Fibroblast of lung (primary cell): Measurements from ENCODE around the gene HAAO. TPM values are rescaled to one million over a fixed set of nuclear protein-coding genes. Genes with fewer than 3 reads are reported as not detected.

Experiments
- DNase-seq, 2 donors: peaks; one replicate each; pipeline versions ENCODE4 v3.0.0 to v3.0.0-alpha.2; 2010; ENCODE audit warnings: low read depth in 2 of 2
- H2AFZ ChIP-seq: 2 replicates; pipeline ENCODE4 v1.5.1; 2012; ENCODE audit warnings: low read length, control low read depth, inconsistent platforms
- H3K27ac ChIP-seq: 2 replicates; pipeline ENCODE4 v1.5.1; 2011; ENCODE audit warnings: low read length, control low read depth; ENCODE audit not compliant: insufficient read depth
- H3K27me3 ChIP-seq: 2 replicates; pipeline ENCODE4 v1.5.1; 2011; ENCODE audit warnings: mild to moderate bottlenecking, low read length; ENCODE audit not compliant: control insufficient read depth, insufficient read depth
- H3K36me3 ChIP-seq: 2 replicates; pipeline ENCODE4 v1.5.1; 2011; ENCODE audit warnings: low read length; ENCODE audit not compliant: control insufficient read depth, insufficient read depth
- H3K4me1 ChIP-seq: 2 replicates; pipeline ENCODE4 v1.5.1; 2011; ENCODE audit warnings: low read length; ENCODE audit not compliant: control insufficient read depth, insufficient read depth; ENCODE audit errors: extremely low read depth
- H3K4me2 ChIP-seq: 2 replicates; pipeline ENCODE4 v1.5.1; 2011; ENCODE audit warnings: low read length, control low read depth; ENCODE audit not compliant: insufficient read depth; ENCODE audit errors: extremely low read depth
- H3K4me3 ChIP-seq, 4 experiments: fragments of 200-600 bp in 1 of 4; sonication (generic) in 1 of 4; replicated peaks in 1 of 4; 2 replicates each; pipeline ENCODE4 v1.5.1; 2011 to 2016; ENCODE audit warnings: low read length in 4 of 4, low read depth in 3 of 4, mild to moderate bottlenecking in 3 of 4, control low read depth in 2 of 4, inconsistent platforms in 1 of 4, mixed read lengths in 1 of 4; ENCODE audit not compliant: insufficient read depth in 1 of 4; ENCODE audit errors: control extremely low read depth in 1 of 4
- H3K79me2 ChIP-seq: 2 replicates; pipeline ENCODE4 v1.5.1; 2012; ENCODE audit warnings: mild to moderate bottlenecking, low read length, inconsistent platforms; ENCODE audit not compliant: control insufficient read depth, insufficient read depth
- H3K9ac ChIP-seq: 2 replicates; pipeline ENCODE4 v1.5.1; 2011; ENCODE audit warnings: mild to moderate bottlenecking, low read length, control low read depth; ENCODE audit not compliant: insufficient read depth
- H3K9me3 ChIP-seq: 2 replicates; pipeline ENCODE4 v1.5.1; 2012; ENCODE audit warnings: low read depth, low read length; ENCODE audit not compliant: control insufficient read depth, insufficient read depth
- H4K20me1 ChIP-seq: 2 replicates; pipeline ENCODE4 v1.5.1; 2011; ENCODE audit warnings: low read length; ENCODE audit not compliant: control insufficient read depth, insufficient read depth; ENCODE audit errors: extremely low read depth
- EZH2 ChIP-seq: IDR thresholded peaks from 2 replicates; pipeline ENCODE4 v1.5.1; 2012; ENCODE audit warnings: low read length, control low read depth, mild to moderate bottlenecking; ENCODE audit errors: missing control alignments
- polyA plus RNA-seq, 2 donors: library from polyadenylated mRNA; depleted of rRNA in 1 of 2; stranded (reverse) in 1 of 2; unstranded in 1 of 2; fragments of >200 nt; gene quantifications; 2 replicates each; pipeline ENCODE4 v1.2.1, GENCODE V29; 2011 to 2012; ENCODE audit warnings: missing spikeins in 1 of 2
- total RNA-seq: library from RNA; depleted of rRNA; stranded (reverse); fragments of >200 nt; gene quantifications from 2 replicates; pipeline ENCODE4 v1.2.1, GENCODE V29; 2014
- TF ChIP-seq, protein P1 (sequence below), 2 donors: IDR thresholded peaks in 1 of 2; conservative IDR thresholded peaks in 1 of 2; 1 replicate in 1 of 2; 2 replicates in 1 of 2; pipeline ENCODE4 v1.5.1; 2011 to 2012; ENCODE audit warnings: low read length in 2 of 2, control low read depth in 1 of 2, inconsistent platforms in 1 of 2, low read depth in 1 of 2, mild to moderate bottlenecking in 1 of 2

The HAAO gene
- total and polyA plus RNA-seq, 2 donors (not counting 1 experiment from before 2014, with no cell fraction given): 0.58 to 4.1 TPM

DNA sequence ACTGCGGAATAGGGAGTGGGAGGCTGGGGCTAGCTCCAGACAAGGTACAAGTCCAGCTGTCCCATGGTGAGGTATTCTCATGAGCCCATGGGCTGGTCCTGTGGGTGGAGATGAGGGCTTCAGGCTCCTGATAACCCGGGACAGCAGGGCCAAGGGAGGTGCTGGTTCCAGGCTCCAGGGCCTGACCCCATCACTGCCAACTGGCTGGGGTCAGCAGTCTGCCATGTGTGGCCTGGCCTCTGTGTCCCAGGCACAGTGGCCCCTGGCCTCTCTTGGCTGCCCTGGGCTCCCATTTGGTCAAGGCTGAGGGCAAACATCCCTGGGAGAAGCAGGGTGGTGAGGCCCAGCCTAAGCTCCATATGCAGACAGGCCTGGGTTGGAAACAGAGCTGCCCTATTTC, 27.5 kb downstream of the HAAO start:
- Histone ChIP-seq H3K4me1 (no peaks in the 10 kb centered on the region), H4K20me1 (no peaks in the 10 kb centered on the region), H3K36me3 (no peaks in the 10 kb centered on the region), H3K79me2 (no peaks in the 10 kb centered on the region), H3K9ac (no peak overlapping the region), H2AFZ (no peak overlapping the region), H3K4me2 (no peak overlapping the region), H3K27ac (no peak overlapping the region), H3K9me3 (no peaks in the 10 kb centered on the region), H3K4me3 (no peak overlapping the region), H3K27me3 (no peaks in the 10 kb centered on the region)
- no peak for DNase-seq
- no peak for TF ChIP-seq EZH2
- TF ChIP-seq, protein P1, sequence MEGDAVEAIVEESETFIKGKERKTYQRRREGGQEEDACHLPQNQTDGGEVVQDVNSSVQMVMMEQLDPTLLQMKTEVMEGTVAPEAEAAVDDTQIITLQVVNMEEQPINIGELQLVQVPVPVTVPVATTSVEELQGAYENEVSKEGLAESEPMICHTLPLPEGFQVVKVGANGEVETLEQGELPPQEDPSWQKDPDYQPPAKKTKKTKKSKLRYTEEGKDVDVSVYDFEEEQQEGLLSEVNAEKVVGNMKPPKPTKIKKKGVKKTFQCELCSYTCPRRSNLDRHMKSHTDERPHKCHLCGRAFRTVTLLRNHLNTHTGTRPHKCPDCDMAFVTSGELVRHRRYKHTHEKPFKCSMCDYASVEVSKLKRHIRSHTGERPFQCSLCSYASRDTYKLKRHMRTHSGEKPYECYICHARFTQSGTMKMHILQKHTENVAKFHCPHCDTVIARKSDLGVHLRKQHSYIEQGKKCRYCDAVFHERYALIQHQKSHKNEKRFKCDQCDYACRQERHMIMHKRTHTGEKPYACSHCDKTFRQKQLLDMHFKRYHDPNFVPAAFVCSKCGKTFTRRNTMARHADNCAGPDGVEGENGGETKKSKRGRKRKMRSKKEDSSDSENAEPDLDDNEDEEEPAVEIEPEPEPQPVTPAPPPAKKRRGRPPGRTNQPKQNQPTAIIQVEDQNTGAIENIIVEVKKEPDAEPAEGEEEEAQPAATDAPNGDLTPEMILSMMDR (conservative IDR thresholded peaks at IDR 0.05 in 1 of 2, IDR thresholded peaks at IDR 0.05 in 1 of 2; ENCODE audit: low read depth in 1 of 2, low read length in 2 of 2): no peak

DNA sequence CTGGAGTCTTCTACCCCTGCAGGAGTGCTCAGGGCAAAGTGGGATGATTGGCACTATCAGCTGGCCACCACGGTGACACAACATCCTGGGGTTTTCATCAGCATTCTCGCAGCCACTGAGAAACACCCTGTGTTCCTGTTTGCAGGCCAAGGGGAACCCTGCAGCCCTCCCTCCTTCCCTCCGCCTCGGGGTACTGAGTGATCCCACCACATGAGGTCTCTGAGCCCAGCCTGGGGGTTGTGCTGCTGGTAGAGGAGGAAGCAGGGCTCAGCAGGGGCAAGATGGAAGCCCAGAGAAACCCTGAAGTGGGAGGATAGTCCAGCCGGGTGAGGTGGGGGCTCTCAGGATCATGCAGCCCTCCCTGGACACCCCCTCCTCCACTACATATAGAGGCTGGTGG, 28.3 kb downstream of the HAAO start, which contains the start of gene OXER1:
Gene OXER1, minus strand, starts transcription at position 40 of the 400 bp plus-strand sequence. CDS start 73 bp downstream, outside the sequence.
- no peak within 1 kb of the TSS for H3K4me2 ChIP-seq
- no peak within 1 kb of the TSS for H3K27ac ChIP-seq
- no peak within 1 kb of the TSS for H3K4me3 ChIP-seq
- no peaks in the 10 kb centered on the region for H3K79me2 ChIP-seq
- no peak for DNase-seq
- H3K27me3 ChIP-seq: no peaks in the 10 kb centered on the region
- no peaks in the 10 kb centered on the region for H3K4me1 ChIP-seq
- TF ChIP-seq EZH2: no peak
- TF ChIP-seq, protein P1 (conservative IDR thresholded peaks at IDR 0.05 in 1 of 2, IDR thresholded peaks at IDR 0.05 in 1 of 2; ENCODE audit: low read depth in 1 of 2, low read length in 2 of 2): no peak
- no peaks in the 10 kb centered on the region for H3K9me3 ChIP-seq
- no peak within 1 kb of the TSS for H3K9ac ChIP-seq
- H3K36me3 ChIP-seq: no peaks in the 10 kb centered on the region
- no peak within 1 kb of the TSS for H2AFZ ChIP-seq
- no peaks in the 10 kb centered on the region for H4K20me1 ChIP-seq

DNA sequence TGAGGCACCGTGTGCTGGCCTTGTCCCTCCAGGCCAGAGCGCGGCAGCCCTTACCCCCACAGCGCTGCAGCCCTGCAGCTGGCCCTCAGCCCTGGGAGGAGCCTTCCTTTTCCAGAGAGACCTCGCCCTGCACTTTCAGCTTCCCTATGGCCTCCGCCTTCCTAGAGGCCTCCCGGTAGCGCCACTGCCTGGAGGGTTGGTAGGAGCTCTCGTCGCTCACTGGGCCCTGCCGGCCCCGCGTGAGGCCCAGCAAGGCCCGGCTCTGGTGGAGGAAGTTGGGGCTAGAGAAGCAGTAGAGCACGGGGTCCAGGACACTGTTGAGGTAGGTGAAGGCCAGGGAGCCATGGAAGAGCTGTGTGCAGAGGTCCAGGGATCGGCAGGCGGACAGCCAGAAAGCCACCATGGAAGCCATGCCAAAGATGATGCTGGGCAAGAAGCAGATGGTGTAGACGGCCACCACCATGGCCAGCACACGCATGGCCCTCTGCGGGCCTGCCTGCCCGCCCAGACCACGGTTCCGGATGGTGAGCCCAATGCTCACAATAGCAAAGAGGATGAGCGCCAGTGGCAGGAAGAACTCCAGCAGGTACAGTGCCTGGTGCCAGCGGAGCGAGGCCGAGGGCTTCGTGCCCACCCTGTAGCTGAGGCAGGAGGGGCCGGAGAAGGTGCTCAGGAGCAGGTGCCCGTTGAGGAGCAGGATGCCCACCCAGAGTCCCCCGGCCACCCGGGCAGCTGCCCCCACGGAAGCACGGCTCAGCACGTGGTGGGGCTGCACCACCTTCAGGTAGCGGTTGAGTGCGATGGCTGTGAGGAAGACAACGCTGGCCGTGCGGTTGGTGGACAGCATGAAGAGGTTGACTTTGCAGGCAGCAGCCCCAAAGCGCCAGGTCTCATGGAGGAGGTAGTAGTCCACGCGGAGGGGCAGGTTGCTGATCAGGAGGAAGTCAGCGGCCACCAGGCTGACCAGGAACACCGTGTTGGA, 29.3 kb downstream of the HAAO start:
- Histone ChIP-seq H3K27me3 (no peaks in the 10 kb centered on the region), H3K4me2 (no peak overlapping the region), H3K79me2 (no peaks in the 10 kb centered on the region), H2AFZ (no peak overlapping the region), H3K27ac (no peak overlapping the region), H3K4me1 (no peaks in the 10 kb centered on the region), H3K4me3 (no peak overlapping the region), H3K9ac (no peak overlapping the region), H3K9me3 (no peaks in the 10 kb centered on the region), H3K36me3 (no peaks in the 10 kb centered on the region), H4K20me1 (no peaks in the 10 kb centered on the region)
- no peak for TF ChIP-seq EZH2
- TF ChIP-seq, protein P1 (conservative IDR thresholded peaks at IDR 0.05 in 1 of 2, IDR thresholded peaks at IDR 0.05 in 1 of 2; ENCODE audit: low read depth in 1 of 2, low read length in 2 of 2): no peak
- DNase-seq: no peak
